HepG2 (cell line): ENCODE measurements around the gene PTMA. TPM values are rescaled to one million over a fixed set of nuclear protein-coding genes. Genes with fewer than 3 reads are reported as not detected.
A peak's percentile ranks its signal among the peaks of the same experiment; 100 is the strongest.

Experiments used
- ATAD3A ChIP-seq: sonication (generic); formaldehyde crosslinking; IDR thresholded peaks from 2 replicates; pipeline ENCODE4 v1.4.0; 2020; ENCODE audit warnings: missing genetic modification reagents
- CENPX ChIP-seq: sonication (generic); formaldehyde crosslinking; IDR thresholded peaks from 2 replicates; pipeline ENCODE4 v1.9.0; 2021; ENCODE audit warnings: mild to moderate bottlenecking, missing genetic modification reagents, moderate library complexity
- GTF3A ChIP-seq: sonication (generic); formaldehyde crosslinking; conservative IDR thresholded peaks from 2 replicates; pipeline ENCODE4 v1.4.0; 2020; ENCODE audit warnings: mild to moderate bottlenecking, missing genetic modification reagents
- IRF9 ChIP-seq: sonication (generic); formaldehyde crosslinking; IDR thresholded peaks from 2 replicates; pipeline ENCODE4 v1.8.0; 2022; ENCODE audit warnings: missing genetic modification reagents, mild to moderate bottlenecking, borderline replicate concordance
- KDM1A ChIP-seq: IDR thresholded peaks from 2 replicates; pipeline ENCODE4 v1.6.1; 2016; ENCODE audit warnings: missing compliant biosample characterization
- KDM5A ChIP-seq: fragments of 200-600 bp; sonication (generic); IDR thresholded peaks from 2 replicates; pipeline ENCODE4 v1.7.0; 2018; ENCODE audit warnings: antibody characterized with exemption, mild to moderate bottlenecking, low read length, borderline replicate concordance
- LBX2 ChIP-seq: sonication (generic); formaldehyde crosslinking; IDR thresholded peaks from 2 replicates; pipeline ENCODE4 v1.5.0; 2020; ENCODE audit warnings: missing genetic modification reagents, mild to moderate bottlenecking, borderline replicate concordance
- MAZ ChIP-seq, 2 experiments: sonication (generic) in 1 of 2; formaldehyde crosslinking in 1 of 2; IDR thresholded peaks; 2 replicates each; pipeline versions ENCODE4 v1.5.0 to v1.6.1; 2012 to 2020; ENCODE audit warnings: low read depth in 2 of 2, mild to moderate bottlenecking in 2 of 2, borderline replicate concordance in 1 of 2, improper control_type of control experiment in 1 of 2, low read length in 1 of 2, missing genetic modification reagents in 1 of 2, moderate library complexity in 1 of 2
- NBN ChIP-seq: fragments of 450-650 bp; conservative IDR thresholded peaks from 2 replicates; pipeline ENCODE4 v1.6.1; 2017
- NCOA2 ChIP-seq: sonication (generic); formaldehyde crosslinking; IDR thresholded peaks from 2 replicates; pipeline ENCODE4 v1.8.0; 2022; ENCODE audit warnings: inconsistent platforms
- NFE2L2 ChIP-seq: fragments of 150-350 bp; IDR thresholded peaks from 2 replicates; pipeline ENCODE4 v1.6.1; 2014; ENCODE audit warnings: low read length
- SP4 ChIP-seq: sonication (generic); formaldehyde crosslinking; IDR thresholded peaks from 2 replicates; pipeline ENCODE4 v1.8.1; 2023; ENCODE audit warnings: mild to moderate bottlenecking, missing genetic modification reagents
- TARDBP ChIP-seq: sonication (generic); formaldehyde crosslinking; IDR thresholded peaks from 2 replicates; pipeline ENCODE4 v1.8.0; 2022; ENCODE audit warnings: mild to moderate bottlenecking, missing genetic modification reagents
- ZBTB2 ChIP-seq: sonication (generic); formaldehyde crosslinking; IDR thresholded peaks from 2 replicates; pipeline ENCODE4 v1.8.0; 2022; ENCODE audit warnings: low read depth, missing genetic modification reagents
- ZKSCAN8 ChIP-seq: IDR thresholded peaks from 2 replicates; pipeline ENCODE4 v1.6.1; 2016; ENCODE audit warnings: borderline replicate concordance, missing genetic modification reagents, missing compliant biosample characterization
- ZMYM3 ChIP-seq: sonication (generic); formaldehyde crosslinking; IDR thresholded peaks from 2 replicates; pipeline ENCODE4 v1.5.1; 2020; ENCODE audit warnings: mild to moderate bottlenecking, missing genetic modification reagents
- ZNF232 ChIP-seq: sonication (generic); formaldehyde crosslinking; IDR thresholded peaks from 2 replicates; pipeline ENCODE4 v1.4.0; 2020; ENCODE audit warnings: missing genetic modification reagents, borderline replicate concordance
- ZNF296 ChIP-seq: sonication (generic); formaldehyde crosslinking; conservative IDR thresholded peaks from 2 replicates; pipeline ENCODE4 v1.5.0; 2020; ENCODE audit warnings: mild to moderate bottlenecking, missing genetic modification reagents
- ZNF451 ChIP-seq: sonication (generic); formaldehyde crosslinking; IDR thresholded peaks from 2 replicates; pipeline ENCODE4 v1.5.0; 2020; ENCODE audit warnings: mild to moderate bottlenecking, missing genetic modification reagents
- ZNF589 ChIP-seq: sonication (generic); formaldehyde crosslinking; conservative IDR thresholded peaks from 2 replicates; pipeline ENCODE4 v1.8.0; 2022; ENCODE audit warnings: mild to moderate bottlenecking, moderate library complexity, missing genetic modification reagents
- ZNF605 ChIP-seq: sonication (generic); formaldehyde crosslinking; IDR thresholded peaks from 2 replicates; pipeline ENCODE4 v1.8.0; 2022; ENCODE audit warnings: mild to moderate bottlenecking, missing genetic modification reagents
- ZNF75D ChIP-seq: sonication (generic); formaldehyde crosslinking; IDR thresholded peaks from 2 replicates; pipeline ENCODE4 v1.8.1; 2023; ENCODE audit warnings: missing genetic modification reagents, mild to moderate bottlenecking, borderline replicate concordance
- polyA plus RNA-seq, 8 experiments: library from polyadenylated mRNA; depleted of rRNA in 3 of 8; stranded (reverse) in 7 of 8; unstranded in 1 of 8; fragments of >200 nt; fragmentation: Illumina TruSeq in 4 of 8; extraction: Trizol in 4 of 8; gene quantifications; 2 replicates each; pipeline versions ENCODE4 v1.2.1 to v1.2.3, GENCODE V29; 2011 to 2016; ENCODE audit warnings: low read depth in 4 of 8, missing spikeins in 1 of 8, mixed read lengths in 1 of 8; ENCODE audit not compliant: insufficient read depth in 1 of 8
- total RNA-seq, 5 experiments: library from RNA; depleted of rRNA; stranded (reverse); fragments of >200 nt; fragmentation: Illumina TruSeq; extraction: Trizol; gene quantifications; 2 replicates each; pipeline ENCODE4 v1.2.3, GENCODE V29; 2016; ENCODE audit warnings: low read depth in 1 of 5
- TF ChIP-seq, protein P1 (sequence below): sonication (generic); formaldehyde crosslinking; IDR thresholded peaks from 2 replicates; pipeline ENCODE4 v1.4.0; 2020; ENCODE audit warnings: missing genetic modification reagents, low read depth, mild to moderate bottlenecking, borderline replicate concordance
- TF ChIP-seq, protein P2 (sequence below): IDR thresholded peaks from 2 replicates; pipeline ENCODE4 v1.6.1; 2012; ENCODE audit warnings: low read depth, low read length, improper control_type of control experiment

PTMA gene
- total and polyA plus RNA-seq, 2 of the 13 experiments (the other 11 are each of a cell fraction or from before 2014, with no cell fraction given) = 190 to 1,086 TPM

DNA sequence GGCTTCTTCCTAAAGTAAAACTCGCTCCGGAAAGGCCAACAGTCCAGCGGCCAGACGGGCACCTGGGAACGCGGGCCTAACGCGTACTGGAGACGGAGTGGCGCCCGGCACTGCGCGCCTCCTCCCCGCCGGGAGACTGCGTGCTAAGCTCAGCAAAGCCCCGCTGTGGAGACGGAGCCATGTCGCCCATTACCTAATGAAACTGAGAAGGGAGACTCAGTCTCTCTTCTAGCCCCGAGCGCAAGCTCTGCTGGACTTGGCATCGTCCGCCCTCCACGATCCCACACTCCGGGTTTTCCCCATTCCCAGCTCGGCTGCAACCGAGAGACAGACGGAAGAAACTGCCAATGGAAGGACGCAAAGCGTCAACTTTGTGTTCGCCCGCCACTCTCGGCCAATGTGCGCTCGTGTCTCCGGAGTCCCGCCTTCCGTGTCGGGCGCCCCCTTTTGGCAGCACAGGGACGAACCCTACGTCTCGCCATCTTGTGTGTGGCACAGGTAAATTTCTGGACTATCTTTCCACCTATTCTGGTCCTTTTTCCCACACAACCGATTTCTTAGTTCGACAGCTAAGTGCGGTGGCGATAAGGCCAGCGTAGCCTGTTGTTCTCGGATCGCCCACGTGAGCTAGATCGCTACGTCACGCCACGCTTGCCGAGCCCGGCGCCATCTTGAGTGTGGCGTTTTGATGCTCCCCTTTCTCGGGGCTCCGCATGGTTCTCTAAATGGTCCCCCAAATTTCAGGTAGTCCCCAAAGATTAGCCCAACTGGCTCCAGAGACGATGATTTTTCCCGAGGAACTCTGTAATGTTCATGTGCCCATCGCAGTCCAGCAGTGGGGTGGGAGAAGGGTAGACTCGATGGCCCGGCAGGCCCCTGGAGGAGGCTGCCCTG, 1.3 kb upstream of the PTMA start (continued):
- TF ChIP-seq ZNF296 (CRISPR knock-in tag) (peak; percentile 61; the same call in 1 of the 2 replicates), ZNF75D (CRISPR knock-in tag) (no peak), KDM1A (no peak), TARDBP (no peak), CENPX (CRISPR knock-in tag) (no peak), ZNF605 (peak; percentile 15; the same call in 1 of the 2 replicates), ZNF451 (CRISPR knock-in tag) (no peak; the same call in 1 of the 2 replicates), ATAD3A (no peak), SP4 (CRISPR knock-in tag) (peak; percentile 15), NBN (no peak), GTF3A (0 out of 2 replicates have a peak, but pooled peaks have one; percentile 79), ZBTB2 (CRISPR knock-in tag) (peak; percentile 57; the same call in 1 of the 2 replicates), ZNF232 (CRISPR knock-in tag) (peak; percentile 49; the same call in 1 of the 2 replicates), LBX2 (CRISPR knock-in tag) (no peak), MAZ (IDR thresholded peaks at IDR 0.05; ENCODE audit: borderline replicate concordance, low read depth, low read length) (peak; percentile 75; the same call in 1 of the 2 replicates), MAZ (CRISPR knock-in tag; IDR thresholded peaks at IDR 0.05; ENCODE audit: low read depth) (no peak), ZNF589 (CRISPR knock-in tag) (peak; percentile 69; the same call in 1 of the 2 replicates), KDM5A (no peak), IRF9 (CRISPR knock-in tag) (peak; percentile 83), NCOA2 (CRISPR knock-in tag) (0 out of 2 replicates have a peak, but pooled peaks have one; percentile 31), NFE2L2 (no peak), ZKSCAN8 (CRISPR knock-in tag) (peak; percentile 52; the same call in 1 of the 2 replicates), ZMYM3 (CRISPR knock-in tag) (peak; percentile 84)
- TF ChIP-seq, protein P1, sequence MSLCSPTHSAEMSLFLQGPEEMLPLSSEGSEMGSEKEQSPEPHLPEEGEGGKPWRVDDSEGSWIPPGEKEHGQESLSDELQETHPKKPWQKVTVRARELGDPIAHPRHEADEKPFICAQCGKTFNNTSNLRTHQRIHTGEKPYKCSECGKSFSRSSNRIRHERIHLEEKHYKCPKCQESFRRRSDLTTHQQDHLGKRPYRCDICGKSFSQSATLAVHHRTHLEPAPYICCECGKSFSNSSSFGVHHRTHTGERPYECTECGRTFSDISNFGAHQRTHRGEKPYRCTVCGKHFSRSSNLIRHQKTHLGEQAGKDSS (CRISPR knock-in tag) = no peak
- TF ChIP-seq, protein P2, sequence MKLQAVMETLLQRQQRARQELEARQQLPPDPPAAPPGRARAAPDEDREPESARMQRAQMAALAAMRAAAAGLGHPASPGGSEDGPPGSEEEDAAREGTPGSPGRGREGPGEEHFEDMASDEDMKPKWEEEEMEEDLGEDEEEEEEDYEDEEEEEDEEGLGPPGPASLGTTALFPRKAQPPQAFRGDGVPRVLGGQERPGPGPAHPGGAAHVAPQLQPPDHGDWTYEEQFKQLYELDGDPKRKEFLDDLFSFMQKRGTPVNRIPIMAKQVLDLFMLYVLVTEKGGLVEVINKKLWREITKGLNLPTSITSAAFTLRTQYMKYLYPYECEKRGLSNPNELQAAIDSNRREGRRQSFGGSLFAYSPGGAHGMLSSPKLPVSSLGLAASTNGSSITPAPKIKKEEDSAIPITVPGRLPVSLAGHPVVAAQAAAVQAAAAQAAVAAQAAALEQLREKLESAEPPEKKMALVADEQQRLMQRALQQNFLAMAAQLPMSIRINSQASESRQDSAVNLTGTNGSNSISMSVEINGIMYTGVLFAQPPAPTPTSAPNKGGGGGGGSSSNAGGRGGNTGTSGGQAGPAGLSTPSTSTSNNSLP = no peak
